ENCODE results near the gene GAREM2.

GAREM2 gene

DNA sequence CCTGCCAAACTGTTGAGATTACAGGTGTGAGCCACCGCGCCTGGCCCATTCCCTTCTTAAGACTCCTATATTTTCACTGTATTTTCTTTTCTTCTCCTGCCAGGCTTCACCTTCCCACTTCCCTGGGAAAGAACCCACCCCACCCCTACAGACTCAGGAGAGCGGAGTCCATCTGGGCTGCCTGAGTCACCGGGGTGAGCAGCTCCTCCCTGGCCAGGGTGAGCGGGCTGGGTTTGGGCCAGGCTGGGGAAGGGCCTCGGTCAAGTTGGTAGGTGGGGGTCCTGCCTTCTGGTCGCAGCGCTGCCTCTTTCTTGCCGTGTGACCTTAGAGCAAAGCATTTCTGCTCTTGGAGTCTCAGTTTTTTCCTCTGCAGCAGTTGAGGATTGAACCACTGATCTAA, 2.1 kb upstream of the GAREM2 start:
- no peak for DNase-seq

DNA sequence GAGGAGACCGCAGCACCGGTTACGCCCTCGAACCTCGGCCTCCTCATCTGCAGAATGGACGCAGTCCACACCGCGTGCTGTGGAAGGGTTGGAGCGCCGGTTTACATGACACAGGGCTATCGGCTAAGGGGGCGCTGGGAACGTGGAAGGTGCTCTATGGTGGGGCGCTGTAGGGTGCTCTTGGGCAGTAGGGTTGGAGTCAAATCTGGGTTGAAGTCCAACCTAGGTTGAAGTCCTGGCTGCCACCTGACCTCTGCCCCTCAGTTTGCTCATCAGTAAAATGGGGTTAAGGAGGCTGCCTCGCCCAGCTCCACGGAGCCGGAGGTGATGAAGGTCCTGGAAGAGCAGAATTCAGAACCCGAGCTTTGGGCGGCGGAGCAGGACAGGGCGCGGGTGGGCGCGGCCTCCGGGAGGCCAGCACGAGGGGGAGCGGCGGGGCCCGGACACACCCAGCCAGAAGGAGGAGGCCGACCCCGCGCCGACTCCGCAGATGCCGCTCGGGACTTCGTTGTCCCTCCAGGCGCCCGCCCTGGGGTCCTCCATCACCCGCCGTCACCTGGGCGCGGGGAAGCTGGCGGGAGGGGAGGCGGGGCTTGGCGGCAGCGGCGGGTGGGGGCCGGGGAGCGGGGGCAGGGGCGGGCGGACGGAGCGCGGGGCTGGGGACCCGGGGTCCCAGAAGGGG, 558 bp upstream of the GAREM2 start:
- no peak for DNase-seq

DNA sequence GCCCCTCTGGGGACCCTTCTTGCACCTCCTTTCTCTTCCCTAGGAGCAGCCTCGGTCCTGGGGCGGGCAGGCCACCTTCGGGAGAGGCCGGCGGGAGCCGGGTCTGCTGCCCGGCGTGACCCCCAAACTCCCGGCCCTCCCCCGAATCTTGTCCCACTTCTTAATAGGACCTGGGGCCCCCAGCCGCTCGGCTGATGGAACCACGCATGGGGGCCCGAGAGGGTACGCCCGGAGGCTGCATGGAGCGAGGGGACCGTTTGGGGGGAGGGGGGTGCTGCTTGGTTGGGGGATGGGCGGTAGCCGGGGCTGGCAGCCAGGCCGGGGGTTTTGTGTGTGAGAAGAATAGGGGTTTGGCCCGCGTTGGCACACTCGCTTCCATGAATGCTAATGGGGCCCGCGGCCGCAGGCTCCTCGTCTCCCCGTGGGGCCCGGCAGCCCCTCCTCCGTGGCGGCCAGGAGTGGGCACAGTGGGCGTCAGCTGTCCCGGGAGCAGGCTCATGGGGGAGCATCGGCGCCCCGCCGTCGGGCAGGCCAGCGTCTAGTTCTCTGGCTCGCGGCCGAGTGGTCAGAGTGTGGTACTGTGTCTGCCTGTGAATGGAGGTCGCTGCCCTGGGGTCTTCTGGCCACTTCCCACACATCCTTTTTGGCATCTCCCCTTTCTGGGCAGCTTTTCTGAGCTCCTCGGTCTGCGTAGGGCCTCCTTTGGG, 1.0 kb downstream of the GAREM2 start:
- DNase-seq, result no peak

DNA sequence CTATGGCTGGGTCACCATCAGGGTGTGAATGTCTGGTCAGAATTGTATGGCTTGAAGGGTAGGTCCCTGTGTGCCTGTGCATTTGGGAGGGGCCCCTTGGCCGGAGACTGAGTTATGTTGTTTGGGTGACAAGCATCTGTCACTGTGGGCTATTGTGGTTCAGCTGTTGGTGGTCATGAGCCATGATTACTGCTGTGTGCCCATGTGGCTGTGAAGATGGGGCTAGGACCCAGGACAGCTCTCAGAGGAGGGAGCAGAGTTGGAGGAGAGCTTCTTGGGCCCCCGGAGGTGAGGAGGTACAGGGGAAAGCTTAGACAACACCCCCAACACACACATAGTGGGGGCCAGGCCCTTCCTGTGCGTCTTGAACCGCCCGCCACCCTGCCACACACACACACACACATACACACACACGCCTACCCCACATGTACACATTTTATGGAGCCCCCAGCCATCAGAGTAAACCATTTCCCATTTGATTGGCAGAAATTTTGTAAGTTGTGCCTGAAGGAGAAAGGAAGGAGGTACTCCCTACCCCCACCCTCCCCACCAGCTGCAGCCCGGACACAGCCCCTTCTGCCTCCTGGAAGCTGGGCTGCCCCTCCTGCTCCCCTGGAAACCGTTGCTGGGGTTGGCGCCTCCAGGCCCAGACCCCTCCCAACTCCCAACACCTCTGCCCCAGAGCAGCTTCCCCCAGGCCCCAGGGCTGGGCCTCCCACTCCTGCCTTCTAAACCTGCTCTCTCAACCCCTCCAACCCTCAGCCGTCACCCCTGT, 2.0 kb downstream of the GAREM2 start:
- DNase-seq, result no peak

- DNase-seq, result no peak
Observed at GRCh38 chr2:26175466-26176278, 2.8 kb downstream of the GAREM2 start.

GRCh38 chr2:26176279-26176615, 3.4 kb downstream of the GAREM2 start:
- DNase-seq, result no peak

DNA sequence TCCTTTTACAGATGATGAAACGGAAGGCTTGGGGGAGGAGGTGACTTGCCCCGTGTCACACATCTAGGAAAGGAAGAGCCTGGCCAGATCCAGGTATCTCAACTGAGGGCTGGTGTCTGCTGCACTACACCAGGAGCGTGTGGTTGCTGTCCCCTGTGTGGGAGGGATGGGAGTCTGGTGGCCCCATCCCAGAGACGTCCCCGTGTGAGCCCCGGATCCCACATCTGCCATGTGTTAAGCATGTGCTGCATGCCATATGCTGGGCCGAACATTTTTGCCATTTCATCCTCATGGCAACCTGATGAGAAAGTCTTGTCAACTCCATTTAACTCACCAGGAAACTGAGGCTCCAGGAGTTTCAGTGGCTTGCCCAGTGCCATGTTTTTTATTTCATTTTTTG, 4.2 kb downstream of the GAREM2 start:
- no peak for DNase-seq

DNA sequence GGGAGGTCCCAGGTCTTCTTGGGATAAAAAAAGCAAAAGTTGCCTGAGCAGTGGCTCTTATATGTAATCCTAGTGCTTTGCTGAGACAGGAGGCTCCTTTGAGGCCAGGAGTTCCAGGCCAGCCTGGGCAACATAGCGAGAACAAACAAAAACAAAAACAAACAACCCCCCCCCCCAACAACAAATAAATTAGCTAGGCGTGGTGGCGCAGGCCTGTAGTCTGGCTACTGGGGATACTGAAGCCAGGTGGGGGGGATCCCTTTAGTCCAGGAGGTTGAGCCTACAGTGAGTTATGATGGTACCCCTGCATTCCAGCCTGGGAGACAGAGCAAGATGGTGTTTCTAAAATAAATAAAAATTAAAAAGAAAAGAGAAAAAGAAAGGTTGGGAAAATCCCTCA, 5.4 kb downstream of the GAREM2 start:
- no peak for DNase-seq

- DNase-seq, result no peak
Observed at GRCh38 chr2:26178746-26179436, 6.0 kb downstream of the GAREM2 start.

DNA sequence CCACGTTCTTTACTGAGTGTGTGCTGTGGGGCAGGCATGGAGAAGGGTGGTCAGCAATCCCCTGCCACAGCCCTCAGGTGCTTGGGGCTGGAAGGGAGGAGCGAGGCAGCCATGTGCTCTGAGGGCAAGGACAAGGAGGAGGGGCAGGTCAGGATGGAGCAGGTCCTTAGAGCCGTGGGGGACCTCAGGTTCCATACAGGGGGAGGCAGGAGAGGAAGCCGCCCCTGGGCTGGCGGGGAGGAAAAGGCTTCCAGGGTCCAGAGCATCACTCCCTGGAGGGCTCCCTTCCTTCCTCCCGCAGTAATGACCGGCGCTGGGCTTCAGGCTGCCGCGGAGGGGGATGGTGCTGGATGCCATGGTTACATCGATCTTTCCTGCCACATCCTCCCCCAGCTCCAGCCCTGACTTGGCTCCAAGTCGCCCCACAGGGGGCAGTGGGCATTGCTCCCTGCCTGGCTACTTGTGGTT, 6.6 kb downstream of the GAREM2 start:
- no peak for DNase-seq

DNA sequence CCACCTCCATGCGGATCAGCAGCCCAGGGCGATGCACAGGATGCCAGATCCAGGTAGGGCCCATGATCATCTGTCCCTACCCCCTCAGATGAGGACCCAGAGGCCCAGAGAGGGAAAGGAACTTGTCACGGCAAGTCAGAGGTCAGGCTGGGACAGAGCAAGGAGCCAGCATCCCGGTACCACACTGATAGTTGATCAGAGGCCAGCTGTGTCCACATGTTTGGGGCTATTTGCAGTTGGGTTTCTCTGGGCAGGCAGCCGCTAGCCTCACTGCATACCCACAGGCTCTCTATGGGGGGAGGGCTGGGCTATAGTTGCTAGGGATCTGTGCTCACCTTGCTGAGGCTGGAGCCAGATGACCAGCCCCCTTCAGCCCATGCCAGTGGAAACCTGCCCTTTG, 9.6 kb downstream of the GAREM2 start:
- no peak for DNase-seq

DNA sequence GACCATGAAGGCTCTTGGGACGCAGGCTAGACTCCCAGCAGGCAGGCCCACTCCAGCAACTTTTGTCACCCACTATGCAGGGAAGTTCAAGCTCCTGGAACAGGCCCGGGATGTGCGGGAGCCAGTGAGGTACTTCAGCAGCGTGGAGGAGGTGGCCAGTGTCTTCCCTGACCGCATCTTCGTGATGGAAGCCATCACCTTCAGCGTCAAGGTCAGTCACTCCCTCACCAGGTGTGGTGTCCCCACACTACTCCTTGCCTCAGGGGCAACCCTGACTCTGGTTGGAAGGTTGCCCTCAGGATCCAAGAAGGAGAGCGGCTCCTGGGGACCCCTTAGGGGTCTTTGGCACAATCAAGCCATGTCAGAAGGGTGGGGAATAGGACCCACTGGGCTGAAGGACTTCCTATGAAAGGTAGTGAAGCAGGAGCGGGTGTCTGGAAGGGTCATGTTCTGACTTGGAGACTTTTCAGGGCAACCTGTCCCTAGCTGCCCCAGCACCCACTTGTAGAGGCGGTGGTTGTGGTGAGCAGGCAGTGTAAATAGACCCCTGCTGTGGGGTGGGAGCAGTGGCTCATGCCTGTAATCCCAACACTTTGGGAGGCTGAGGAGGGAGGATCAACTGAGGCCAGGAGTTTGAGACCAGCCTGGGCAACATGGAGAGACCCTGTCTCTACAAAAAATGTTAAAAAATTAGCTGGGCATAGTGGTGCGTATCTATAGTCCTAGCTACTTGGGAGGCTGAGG, 10.2 kb downstream of the GAREM2 start:
- DNase-seq, result no peak

GRCh38 chr2:26184121-26184520, 11.2 kb downstream of the GAREM2 start:
- DNase-seq, result no peak

GRCh38 chr2:26184555-26185303, 11.8 kb downstream of the GAREM2 start:
- peak; percentile 62 to 67 for DNase-seq

DNA sequence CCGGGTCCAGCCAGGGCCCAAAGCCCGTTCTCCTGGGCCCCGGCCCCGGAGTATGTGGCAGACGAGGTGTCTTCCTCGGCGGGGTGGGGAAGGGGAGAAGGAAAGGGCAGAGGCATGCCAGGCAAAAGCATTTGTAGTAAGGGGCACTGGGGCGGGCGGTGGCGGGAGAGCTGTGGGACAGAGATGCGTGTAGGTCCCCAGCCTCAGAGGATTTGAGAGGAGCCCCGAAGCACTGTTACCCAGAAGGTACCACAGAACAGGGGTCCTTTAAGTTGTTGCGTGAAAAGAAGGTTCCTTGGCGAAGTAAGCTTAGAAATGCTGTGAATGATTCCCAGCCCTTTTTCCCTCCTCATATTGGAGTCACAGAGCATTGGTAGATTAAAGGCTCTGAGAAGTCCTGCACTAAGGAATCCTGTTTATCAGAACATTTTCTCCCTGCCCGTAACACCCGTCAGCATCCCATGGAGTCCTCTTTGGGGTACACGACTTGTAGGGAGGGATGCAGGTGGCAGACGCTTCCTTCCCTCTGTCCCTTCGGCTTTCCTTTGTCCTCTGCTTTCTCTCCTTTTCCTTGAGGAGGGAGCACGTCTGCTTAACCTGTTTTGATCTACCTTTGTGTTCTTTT, 12.5 kb downstream of the GAREM2 start:
- no peak for DNase-seq

DNA sequence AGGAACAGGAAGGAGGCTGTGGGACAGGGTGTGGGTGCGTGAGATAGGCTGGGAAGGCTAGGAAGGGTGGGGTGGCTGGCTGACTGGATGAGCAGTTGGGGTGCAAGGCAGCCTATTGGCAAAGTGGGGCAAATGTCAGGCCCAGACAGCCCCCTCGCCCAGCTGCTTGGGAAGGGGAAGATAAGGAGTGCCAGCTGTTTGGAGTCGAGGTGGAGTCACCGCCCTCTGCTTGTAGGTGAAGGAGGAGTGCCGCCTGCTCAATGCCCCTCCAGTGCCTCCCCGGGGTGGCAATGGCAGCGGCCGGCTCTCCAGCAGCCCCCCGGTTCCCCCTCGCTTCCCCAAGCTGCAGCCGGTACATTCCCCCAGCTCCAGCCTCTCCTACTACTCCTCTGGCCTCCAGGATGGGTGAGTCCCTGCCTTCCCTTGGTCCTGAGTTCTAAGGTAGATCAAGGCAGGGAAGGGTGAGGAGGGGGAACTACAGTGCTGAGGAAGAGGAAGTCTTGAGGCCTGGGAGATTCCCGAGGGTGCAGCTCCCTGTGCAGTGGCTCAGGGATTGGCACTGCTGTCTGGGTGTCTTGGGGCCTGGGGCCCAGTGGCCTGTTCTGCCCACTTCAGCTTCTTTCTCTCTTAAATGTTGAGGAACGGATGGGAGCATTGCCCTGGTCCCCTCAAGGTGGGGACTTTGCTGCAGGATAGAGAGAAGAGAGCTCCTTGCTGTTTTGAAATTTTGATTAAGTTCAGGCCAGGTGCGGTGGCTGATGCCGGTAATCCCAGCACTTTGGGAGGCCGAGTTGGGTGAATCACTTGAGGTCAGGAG, 13.3 kb downstream of the GAREM2 start:
- DNase-seq, result no peak

- DNase-seq, result no peak
Observed at GRCh38 chr2:26187114-26187513, 14.2 kb downstream of the GAREM2 start.

- DNase-seq, result no peak
Observed at GRCh38 chr2:26187537-26188104, 14.7 kb downstream of the GAREM2 start.

DNA sequence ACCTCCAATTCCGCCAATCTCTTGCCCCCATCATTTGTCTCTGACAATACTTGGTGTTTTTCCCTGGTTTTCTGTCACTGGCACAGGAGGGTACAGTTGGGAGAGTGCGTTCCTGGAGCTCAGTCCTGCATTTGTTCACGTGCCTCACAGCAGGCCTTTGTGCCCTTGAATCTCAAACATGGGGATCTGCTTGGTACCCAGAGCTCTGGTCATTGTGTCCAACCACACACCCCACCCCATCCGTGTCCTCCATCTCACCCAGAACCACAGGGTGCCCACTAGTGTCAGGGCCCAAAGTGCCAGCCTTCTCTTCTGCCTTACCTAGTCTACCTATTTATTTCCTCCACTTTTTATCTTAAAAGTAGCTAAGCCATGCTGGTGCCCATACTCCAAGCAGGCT, 16.2 kb downstream of the GAREM2 start:
- no peak for DNase-seq

Measured in bone marrow (tissue), 2 donors.